H1 (cell line): ENCODE data around the gene TCF7. TPM values are rescaled to one million over a fixed set of nuclear protein-coding genes. Genes with fewer than 3 reads are reported as not detected.

Source experiments
- E2F6 ChIP-seq: IDR thresholded peaks from 2 replicates; pipeline ENCODE4 v1.6.1; 2012; ENCODE audit warnings: inconsistent platforms
- GTF2F1 ChIP-seq: IDR thresholded peaks from 2 replicates; pipeline ENCODE4 v1.6.1; 2012; ENCODE audit warnings: low read depth, low read length, improper control_type of control experiment, borderline replicate concordance
- NRF1 ChIP-seq: IDR thresholded peaks from 2 replicates; pipeline ENCODE4 v1.6.1; 2011; ENCODE audit warnings: mild to moderate bottlenecking, low read depth, low read length, improper control_type of control experiment
- PHF8 ChIP-seq: fragments of 200-600 bp; sonication (generic); conservative IDR thresholded peaks from 2 replicates; pipeline ENCODE4 v1.7.1; 2012; ENCODE audit warnings: low read depth, mild to moderate bottlenecking, inconsistent platforms, low read length, moderate library complexity
- TEAD4 ChIP-seq: IDR thresholded peaks from 2 replicates; pipeline ENCODE4 v1.6.1; 2012; ENCODE audit warnings: low read depth, low read length, inconsistent platforms, mixed read lengths
- polyA plus RNA-seq, 7 experiments: library from polyadenylated mRNA; depleted of rRNA in 3 of 7; stranded (reverse) in 5 of 7; unstranded in 2 of 7; fragments of >200 nt in 5 of 7; fragments of 200-250 nt in 2 of 7; gene quantifications; 1 replicate in 5 of 7; 2 replicates in 1 of 7; 4 replicates in 1 of 7; pipeline versions ENCODE4 v1.2.1 to v1.2.3, GENCODE V29; 2011 to 2013; ENCODE audit warnings: missing spikeins in 2 of 7, mixed read lengths in 2 of 7
- total RNA-seq: library from RNA; stranded (reverse); fragmentation: NEBNext Ultra II Directional; extraction: Animal tissue kit (Norgen Biotek cat#: 25700); gene quantifications from 2 replicates; pipeline ENCODE4 v1.2.1, GENCODE V29; 2021

The TCF7 gene
- total and polyA plus RNA-seq, 2 of the 8 experiments (the other 6 are each of a cell fraction or from before 2014, with no cell fraction given), result 4.7 to 8.5 TPM

- no peak for TF ChIP-seq NRF1
- no peak for TF ChIP-seq TEAD4
- no peak for TF ChIP-seq PHF8
- no peak for TF ChIP-seq GTF2F1
- no peak for TF ChIP-seq E2F6
- TF ChIP-seq, all 59 proteins: peak for 0
These were observed 42.8 kb upstream of the TCF7 start (continued) for GRCh38 chr5:134071614-134072207.
